Loucy (cell line): ENCODE results near the gene MYO18A.

Source experiments
- H2AFZ ChIP-seq: fragments of 200-600 bp; sonication (generic); 2 replicates; pipeline ENCODE4 v1.6.0; 2016; ENCODE audit warnings: antibody characterized with exemption, mild to moderate bottlenecking, low read length, moderate library complexity
- H3F3A ChIP-seq: fragments of 200-600 bp; 2 replicates; pipeline ENCODE4 v1.6.0; 2016; ENCODE audit warnings: antibody characterized with exemption, low read depth, mild to moderate bottlenecking
- H3K27me3 ChIP-seq: fragments of 200-600 bp; sonication (generic); 2 replicates; pipeline ENCODE4 v1.6.1; 2014; ENCODE audit warnings: low read length, mild to moderate bottlenecking; ENCODE audit not compliant: insufficient read depth, poor library complexity, severe bottlenecking
- H3K36me3 ChIP-seq: fragments of 200-600 bp; sonication (generic); 2 replicates; pipeline ENCODE4 v1.6.1; 2016; ENCODE audit warnings: low read length; ENCODE audit not compliant: insufficient read depth
- H3K4me1 ChIP-seq: fragments of 200-600 bp; sonication (generic); 2 replicates; pipeline ENCODE4 v1.5.1; 2014; ENCODE audit warnings: low read length, mild to moderate bottlenecking; ENCODE audit not compliant: insufficient read depth, poor library complexity, severe bottlenecking
- H3K4me2 ChIP-seq: fragments of 200-600 bp; sonication (generic); 2 replicates; pipeline ENCODE4 v1.6.0; 2014; ENCODE audit warnings: antibody characterized with exemption, low read length, low read depth, mild to moderate bottlenecking; ENCODE audit not compliant: poor library complexity, severe bottlenecking
- H3K4me3 ChIP-seq: fragments of 200-600 bp; sonication (generic); 2 replicates; pipeline ENCODE4 v1.5.1; 2014; ENCODE audit warnings: low read length, mild to moderate bottlenecking, mixed read lengths; ENCODE audit not compliant: poor library complexity, severe bottlenecking
- H3K79me2 ChIP-seq: fragments of 200-600 bp; sonication (generic); 2 replicates; pipeline ENCODE4 v1.6.1; 2014; ENCODE audit warnings: low read length; ENCODE audit not compliant: insufficient read depth
- H3K9ac ChIP-seq: fragments of 200-600 bp; sonication (generic); 2 replicates; pipeline ENCODE4 v1.6.0; 2014; ENCODE audit warnings: mild to moderate bottlenecking, low read depth, low read length, moderate library complexity; ENCODE audit not compliant: poor library complexity, severe bottlenecking
- H3K9me2 ChIP-seq: fragments of 200-600 bp; sonication (generic); replicated peaks from 2 replicates; pipeline ENCODE4 v1.6.1; 2016; ENCODE audit warnings: low read depth, low read length, mixed read lengths
- H3K9me3 ChIP-seq: fragments of 200-600 bp; sonication (generic); 2 replicates; pipeline ENCODE4 v1.6.1; 2014; ENCODE audit warnings: mild to moderate bottlenecking, antibody characterized with exemption, low read length, low read depth; ENCODE audit not compliant: insufficient read depth
- H4K20me1 ChIP-seq: fragments of 200-600 bp; sonication (generic); 2 replicates; pipeline ENCODE4 v1.6.0; 2014; ENCODE audit warnings: antibody characterized with exemption, low read length, mild to moderate bottlenecking; ENCODE audit not compliant: insufficient read depth, poor library complexity, severe bottlenecking
- EZH2phosphoT487 ChIP-seq: fragments of 200-600 bp; IDR thresholded peaks from 2 replicates; pipeline ENCODE4 v1.6.1; 2018; ENCODE audit warnings: antibody characterized with exemption, mild to moderate bottlenecking, moderate library complexity, borderline replicate concordance
- TF ChIP-seq, protein P1 (sequence below): fragments of 200-600 bp; sonication (generic); conservative IDR thresholded peaks from 2 replicates; pipeline ENCODE4 v1.5.1; 2014; ENCODE audit warnings: mild to moderate bottlenecking, antibody characterized with exemption, low read length

Gene MYO18A

DNA sequence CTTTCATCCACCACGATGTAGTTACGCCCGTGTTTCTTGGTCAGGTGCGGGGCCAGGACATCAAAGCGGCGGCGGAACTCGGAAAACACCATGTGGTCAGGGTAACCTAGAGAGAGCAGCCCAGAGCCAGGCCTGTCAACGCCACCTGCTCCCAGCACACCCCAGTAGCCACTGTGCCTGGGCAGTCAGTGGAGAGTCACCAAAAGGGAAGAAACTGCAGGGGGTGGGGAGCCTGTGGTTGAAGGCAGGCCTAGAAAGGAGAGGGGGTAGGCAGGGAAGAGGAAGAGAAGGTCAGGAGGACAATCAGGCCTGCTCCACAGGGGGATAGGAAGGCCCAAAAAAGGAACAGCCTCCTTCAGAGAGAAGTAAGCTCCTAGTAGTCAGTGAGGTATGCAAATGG, 73.1 kb downstream of the MYO18A start:
- no peaks in the 10 kb centered on the region for H3K4me1 ChIP-seq
- H3K9ac ChIP-seq, result no peak overlapping the region
- H3F3A ChIP-seq, result no peaks in the 10 kb centered on the region
- peaks cover 15% of the 10 kb centered on the region for H4K20me1 ChIP-seq
- no peaks in the 10 kb centered on the region for H3K27me3 ChIP-seq
- H2AFZ ChIP-seq, result no peak overlapping the region
- no peak for TF ChIP-seq EZH2phosphoT487
- TF ChIP-seq, protein P1, sequence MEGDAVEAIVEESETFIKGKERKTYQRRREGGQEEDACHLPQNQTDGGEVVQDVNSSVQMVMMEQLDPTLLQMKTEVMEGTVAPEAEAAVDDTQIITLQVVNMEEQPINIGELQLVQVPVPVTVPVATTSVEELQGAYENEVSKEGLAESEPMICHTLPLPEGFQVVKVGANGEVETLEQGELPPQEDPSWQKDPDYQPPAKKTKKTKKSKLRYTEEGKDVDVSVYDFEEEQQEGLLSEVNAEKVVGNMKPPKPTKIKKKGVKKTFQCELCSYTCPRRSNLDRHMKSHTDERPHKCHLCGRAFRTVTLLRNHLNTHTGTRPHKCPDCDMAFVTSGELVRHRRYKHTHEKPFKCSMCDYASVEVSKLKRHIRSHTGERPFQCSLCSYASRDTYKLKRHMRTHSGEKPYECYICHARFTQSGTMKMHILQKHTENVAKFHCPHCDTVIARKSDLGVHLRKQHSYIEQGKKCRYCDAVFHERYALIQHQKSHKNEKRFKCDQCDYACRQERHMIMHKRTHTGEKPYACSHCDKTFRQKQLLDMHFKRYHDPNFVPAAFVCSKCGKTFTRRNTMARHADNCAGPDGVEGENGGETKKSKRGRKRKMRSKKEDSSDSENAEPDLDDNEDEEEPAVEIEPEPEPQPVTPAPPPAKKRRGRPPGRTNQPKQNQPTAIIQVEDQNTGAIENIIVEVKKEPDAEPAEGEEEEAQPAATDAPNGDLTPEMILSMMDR, result no peak
- no peaks in the 10 kb centered on the region for H3K9me2 ChIP-seq
- H3K4me3 ChIP-seq, result no peak overlapping the region
- H3K79me2 ChIP-seq, result no peaks in the 10 kb centered on the region
- H3K36me3 ChIP-seq, result peaks cover 99% of the 10 kb centered on the region
- H3K4me2 ChIP-seq, result no peak overlapping the region
- H3K9me3 ChIP-seq, result no peaks in the 10 kb centered on the region

GRCh38 chr17:29103341-29103740, 76.9 kb downstream of the MYO18A start:
- no peak overlapping the region for H3K9ac ChIP-seq
- H3K4me2 ChIP-seq, result no peak overlapping the region
- no peaks in the 10 kb centered on the region for H3K9me2 ChIP-seq
- H3K9me3 ChIP-seq, result no peaks in the 10 kb centered on the region
- H3K79me2 ChIP-seq, result no peaks in the 10 kb centered on the region
- H3F3A ChIP-seq, result no peaks in the 10 kb centered on the region
- peaks cover 3% of the 10 kb centered on the region for H4K20me1 ChIP-seq
- TF ChIP-seq, protein P1, result no peak
- TF ChIP-seq EZH2phosphoT487, result no peak
- H3K36me3 ChIP-seq, result peaks cover 99% of the 10 kb centered on the region
- H3K27me3 ChIP-seq, result no peaks in the 10 kb centered on the region
- no peak overlapping the region for H3K4me3 ChIP-seq
- H3K4me1 ChIP-seq, result no peaks in the 10 kb centered on the region
- no peak overlapping the region for H2AFZ ChIP-seq

- Histone ChIP-seq H2AFZ (no peak overlapping the region), H4K20me1 (peaks cover 3% of the 10 kb centered on the region), H3K9ac (no peak overlapping the region), H3K4me2 (no peak overlapping the region), H3K79me2 (no peaks in the 10 kb centered on the region), H3K4me1 (no peaks in the 10 kb centered on the region), H3K9me3 (no peaks in the 10 kb centered on the region), H3K4me3 (no peak overlapping the region), H3K27me3 (no peaks in the 10 kb centered on the region), H3K9me2 (no peaks in the 10 kb centered on the region), H3K36me3 (peaks cover 99% of the 10 kb centered on the region), H3F3A (no peaks in the 10 kb centered on the region)
- TF ChIP-seq, protein P1, result no peak
- TF ChIP-seq EZH2phosphoT487, result no peak
Observed at GRCh38 chr17:29102741-29103181, 77.4 kb downstream of the MYO18A start.
